Measurements from ENCODE around the gene YIF1B. TPM values are rescaled to one million over a fixed set of nuclear protein-coding genes. Genes with fewer than 3 reads are reported as not detected.

Gene YIF1B
- total and polyA plus RNA-seq, 2 donors (not counting 3 experiments of a cell fraction or from before 2014, with no cell fraction given) = 85.8 to 249 TPM

DNA sequence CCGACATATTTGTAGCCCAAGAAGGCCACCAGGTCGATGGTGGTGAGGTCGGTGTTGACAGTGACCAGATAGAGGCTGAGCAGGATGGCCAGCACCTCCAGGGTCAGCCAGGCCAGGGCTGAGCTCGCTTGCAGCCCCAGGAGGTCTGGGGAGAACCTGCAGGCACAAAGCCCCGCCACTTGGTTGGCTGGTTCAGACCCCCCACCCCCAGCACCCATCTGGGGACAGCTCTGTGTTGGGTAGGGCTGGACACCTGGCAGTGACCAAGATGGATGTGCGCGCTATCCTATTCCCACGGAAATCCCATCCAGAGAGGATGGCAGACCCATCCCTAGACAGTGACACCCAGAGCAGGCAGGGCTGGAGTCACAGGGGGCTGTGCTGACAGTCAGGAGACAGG is 8.2 kb downstream of the YIF1B start:
- H3K4me3 ChIP-seq (replicated peaks in 1 of 3; ENCODE audit: insufficient read depth in 1 of 3, low read depth in 1 of 3, low read length in 3 of 3) = no peak overlapping the region
- FAIRE-seq (no peak), DNase-seq (ENCODE audit: low read depth, low spot score) (no peak)
- no peaks in the 10 kb centered on the region for H4K20me1 ChIP-seq (replicated peaks; ENCODE audit: control insufficient read depth, extremely low read depth, insufficient read depth, low read length)
- CTCF ChIA-PET = interaction anchor here (1.2 kb wide), 1 partner anchor 28 kb away, joined by 3 read pairs; the partner anchor contains the start of gene CATSPERG
- POLR2A ChIA-PET = no interaction called here
- no peak overlapping the region for H3K4me2 ChIP-seq (ENCODE audit: insufficient read depth, low read length)
- intact Hi-C loops (cut with micrococcal nuclease) = no loop called here
- H3K9me1 ChIP-seq (replicated peaks; ENCODE audit: control insufficient read depth, extremely low read depth, insufficient read depth, low read length) = no peaks in the 10 kb centered on the region
- H2AFZ ChIP-seq (ENCODE audit: low read depth, low read length) = no peak overlapping the region
- peaks cover 0 to 10% of the 10 kb centered on the region in 2 experiments for H3K36me3 ChIP-seq (ENCODE audit: control insufficient read depth in 2 of 2, extremely low read depth in 1 of 2, insufficient read depth in 2 of 2, low read length in 2 of 2)
- peaks cover 16% of the 10 kb centered on the region for H3K4me1 ChIP-seq (ENCODE audit: control insufficient read depth, extremely low read depth, insufficient read depth, low read length)
- no peaks in the 10 kb centered on the region for H3K79me2 ChIP-seq (ENCODE audit: control insufficient read depth, insufficient read depth, low read length)
- no peak for TF ChIP-seq CTCF (IDR thresholded peaks at IDR 0.05; ENCODE audit: extremely low read depth in 1 of 2, insufficient read depth in 1 of 2, low read depth in 1 of 2, low read length in 2 of 2)
- no peak for TF ChIP-seq JUN (IDR thresholded peaks at IDR 0.05; ENCODE audit: borderline replicate concordance, insufficient read depth, insufficient read length, low read depth)
- no peak for TF ChIP-seq FOS (IDR thresholded peaks at IDR 0.05; ENCODE audit: borderline replicate concordance, insufficient read depth, low read length)
- TF ChIP-seq POLR2A (IDR thresholded peaks at IDR 0.05; ENCODE audit: low read depth, low read length) = no peak
- TF ChIP-seq MYC (IDR thresholded peaks at IDR 0.05; ENCODE audit: low read depth, low read length) = no peak
- no peak for TF ChIP-seq MAX (IDR thresholded peaks at IDR 0.05; ENCODE audit: insufficient read depth, insufficient read length)
- TF ChIP-seq POLR2AphosphoS5 (IDR thresholded peaks at IDR 0.05; ENCODE audit: insufficient read depth, low read depth, low read length) = no peak
- TF ChIP-seq GATA2 (IDR thresholded peaks at IDR 0.05; ENCODE audit: insufficient read depth, insufficient read length, low read depth, low read length) = no peak
- no peak for TF ChIP-seq EZH2 (IDR thresholded peaks at IDR 0.05; ENCODE audit: borderline replicate concordance, low read depth, low read length, severe bottlenecking)
- H3K9ac ChIP-seq (replicated peaks; ENCODE audit: extremely low read depth, insufficient read depth, low read length) = no peak overlapping the region
- no peaks in the 10 kb centered on the region for H3K27me3 ChIP-seq (ENCODE audit: control insufficient read depth in 2 of 2, insufficient read depth in 2 of 2, low read length in 2 of 2)
- H3K27ac ChIP-seq (ENCODE audit: insufficient read depth, low read depth, low read length) = no peak overlapping the region
- no peaks in the 10 kb centered on the region for H3K9me3 ChIP-seq (replicated peaks; ENCODE audit: control insufficient read depth, insufficient read depth, low read length)
- no TSS peak for BruUV-seq (replicated peaks)
- dilution Hi-C loops (cut with MboI; ENCODE audit: extremely low pct_ligation_motif_present, low sequenced_read_pairs) = no loop called here
